B cell (primary cell): ENCODE data around the gene UPF3A. TPM values are rescaled to one million over a fixed set of nuclear protein-coding genes. Genes with fewer than 3 reads are reported as not detected.

ENCODE experiments used
- ATAC-seq: fragments of 200-7000 bp; cut with Tn5 transposase; one replicate; pipeline ENCODE4 v1.10.0; 2021; ENCODE audit warnings: low read depth, mild to moderate bottlenecking, moderate number of reproducible peaks, moderate library complexity
- CTCF ChIA-PET: fragments of 350-600 bp; sonication (Branson Sonifier 250); formaldehyde crosslinking; loops from one replicate; lab custom pipeline; 2021; ENCODE audit warnings: antibody characterized with exemption, inconsistent platforms; lab: Charles Lee
- POLR2A ChIA-PET: fragments of 350-600 bp; sonication (Branson Sonifier 250); formaldehyde crosslinking; loops from one replicate; lab custom pipeline; 2021; ENCODE audit warnings: antibody characterized with exemption; lab: Charles Lee
- DNase-seq: peaks from one replicate; pipeline ENCODE4 v3.0.0; 2013
- H2AFZ ChIP-seq: 2 replicates; pipeline ENCODE4 v1.6.1; 2012; ENCODE audit warnings: mild to moderate bottlenecking, low read depth, low read length; ENCODE audit not compliant: insufficient read depth, poor library complexity, severe bottlenecking
- H3K27ac ChIP-seq, 2 donors: 1 replicate in 1 of 2; 2 replicates in 1 of 2; pipeline ENCODE4 v1.5.1; 2012 to 2013; ENCODE audit warnings: low read length in 2 of 2, mild to moderate bottlenecking in 2 of 2, moderate library complexity in 1 of 2
- H3K27me3 ChIP-seq, 4 experiments: fragments of 200-600 bp in 1 of 4; sonication (generic) in 1 of 4; replicated peaks in 1 of 4; 1 replicate in 2 of 4; 2 replicates in 2 of 4; pipeline versions ENCODE4 v1.6.1 to v1.7.0; 2013 to 2016; ENCODE audit warnings: low read length in 3 of 4, mild to moderate bottlenecking in 2 of 4, mixed read lengths in 1 of 4, moderate library complexity in 1 of 4; ENCODE audit not compliant: insufficient read depth in 4 of 4, control insufficient read depth in 3 of 4; ENCODE audit errors: control extremely low read depth in 1 of 4
- H3K36me3 ChIP-seq, 2 experiments: replicated peaks in 1 of 2; 1 replicate in 1 of 2; 2 replicates in 1 of 2; pipeline versions ENCODE4 v1.6.1 to v1.7.1; 2013; ENCODE audit warnings: low read length in 1 of 2; ENCODE audit not compliant: insufficient read depth in 2 of 2, control insufficient read depth in 1 of 2; ENCODE audit errors: control extremely low read depth in 1 of 2, extremely low read depth in 1 of 2
- H3K4me1 ChIP-seq, 2 donors: fragments of 200-600 bp in 1 of 2; sonication (generic) in 1 of 2; 1 replicate in 1 of 2; 2 replicates in 1 of 2; pipeline versions ENCODE4 v1.5.1 to v1.6.1; 2013 to 2017; ENCODE audit warnings: low read length in 2 of 2; ENCODE audit not compliant: control insufficient read depth in 2 of 2, insufficient read depth in 2 of 2
- H3K4me2 ChIP-seq: replicated peaks from 2 replicates; pipeline ENCODE3; 2012; ENCODE audit warnings: mild to moderate bottlenecking, low read depth, low read length; ENCODE audit not compliant: poor library complexity, severe bottlenecking
- H3K4me3 ChIP-seq, 5 experiments: fragments of 200-600 bp in 1 of 5; sonication (generic) in 1 of 5; 1 replicate in 3 of 5; 2 replicates in 2 of 5; pipeline versions ENCODE4 v1.5.1 to v1.7.0; 2011 to 2016; ENCODE audit warnings: low read length in 4 of 5, mild to moderate bottlenecking in 4 of 5, low read depth in 2 of 5, control low read depth in 1 of 5, moderate library complexity in 1 of 5; ENCODE audit not compliant: insufficient read depth in 1 of 5; ENCODE audit errors: control extremely low read depth in 1 of 5, extremely low read depth in 1 of 5
- H3K79me2 ChIP-seq: fragments of 200-600 bp; sonication (generic); one replicate; pipeline ENCODE4 v1.6.0; 2016; ENCODE audit warnings: low read length; ENCODE audit not compliant: control insufficient read depth, insufficient read depth
- H3K9ac ChIP-seq: fragments of 200-600 bp; sonication (generic); 2 replicates; pipeline ENCODE4 v1.6.1; 2017; ENCODE audit warnings: mild to moderate bottlenecking, low read length, moderate library complexity
- H3K9me3 ChIP-seq, 3 donors: one replicate each; pipeline versions ENCODE4 v1.6.1 to v1.7.1; 2013; ENCODE audit warnings: low read length in 2 of 3; ENCODE audit not compliant: control insufficient read depth in 2 of 3, insufficient read depth in 1 of 3; ENCODE audit errors: control extremely low read depth in 1 of 3
- H4K20me1 ChIP-seq: 2 replicates; pipeline ENCODE4 v1.6.0; 2012; ENCODE audit warnings: mild to moderate bottlenecking, low read length; ENCODE audit not compliant: insufficient read depth, control insufficient read depth, poor library complexity, severe bottlenecking
- H3K27ac Mint-ChIP-seq: one replicate; pipeline ENCODE4 v1.8.0; 2021; ENCODE audit warnings: mixed read lengths
- H3K27me3 Mint-ChIP-seq: one replicate; pipeline ENCODE4 v1.8.0; 2021; ENCODE audit warnings: mixed read lengths
- H3K4me1 Mint-ChIP-seq: one replicate; pipeline ENCODE4 v1.8.0; 2021; ENCODE audit warnings: mixed read lengths
- H3K4me3 Mint-ChIP-seq: one replicate; pipeline ENCODE4 v1.8.0; 2021; ENCODE audit warnings: mixed read lengths
- H3K9me3 Mint-ChIP-seq: one replicate; pipeline ENCODE4 v1.8.0; 2022; ENCODE audit warnings: mixed read lengths; ENCODE audit not compliant: insufficient read depth
- CTCF ChIP-seq: fragments of 200-600 bp; IDR thresholded peaks from one replicate; pipeline ENCODE4 v1.8.0; 2022; ENCODE audit warnings: antibody characterized with exemption, mild to moderate bottlenecking
- EZH2 ChIP-seq: IDR thresholded peaks from 2 replicates; pipeline ENCODE4 v1.6.1; 2012; ENCODE audit warnings: borderline replicate concordance, low read depth, mild to moderate bottlenecking, moderate library complexity, low read length; ENCODE audit not compliant: insufficient read depth, poor library complexity, severe bottlenecking
- WGBS: methylation state at CpG from one replicate; pipeline ENCODE4 v1.1.5; 2013; ENCODE audit warnings: missing lambda C conversion rate; ENCODE audit not compliant: insufficient coverage; 5-methylcytosine and 5-hydroxymethylcytosine counted together
- intact Hi-C: fragments of 100-400 bp; cut with micrococcal nuclease; formaldehyde crosslinking; loops from one replicate; pipeline ENCODE4 v1.10.0; 2022
- polyA plus RNA-seq: library from polyadenylated mRNA; depleted of rRNA; stranded (reverse); fragments of >200 nt; gene quantifications from 2 replicates; pipeline ENCODE4 v1.2.3, GENCODE V29; 2012
- total RNA-seq, 2 donors: library from RNA; stranded (reverse); fragments of 120-200 nt in 1 of 2; gene quantifications; 1 replicate in 1 of 2; 2 replicates in 1 of 2; pipeline versions ENCODE4 v1.2.3 to v1.2.4, GENCODE V29; 2013 to 2022

UPF3A gene
- total and polyA plus RNA-seq, 2 donors (not counting 1 experiment from before 2014, with no cell fraction given): 72.9 to 109 TPM

GRCh38 chr13:114298866-114299265, 17.5 kb downstream of the UPF3A start:
- WGBS: 93% methylated on average over 11 of the region's 12 CpGs
- intact Hi-C loops: no loop called here
- no peak overlapping the region for H3K27ac ChIP-seq
- H3K36me3 ChIP-seq: peaks cover 0 to 61% of the 10 kb centered on the region in 2 experiments
- no peak overlapping the region for H3K9ac ChIP-seq
- ChIA-PET POLR2A (no interaction called here), CTCF (no interaction called here)
- H3K4me2 ChIP-seq: no peak overlapping the region
- ATAC-seq (no peak), DNase-seq (no peak)
- Mint-ChIP-seq H3K4me1 (peaks cover 7% of the 10 kb centered on the region), H3K27me3 (no peaks in the 10 kb centered on the region), H3K4me3 (no peak overlapping the region), H3K9me3 (no peaks in the 10 kb centered on the region), H3K27ac (no peak overlapping the region)
- H3K9me3 ChIP-seq: no peaks in the 10 kb centered on the region
- no peak for TF ChIP-seq CTCF
- TF ChIP-seq EZH2: no peak
- H4K20me1 ChIP-seq: peaks cover 18% of the 10 kb centered on the region
- H3K4me3 ChIP-seq: no peak overlapping the region
- H3K4me1 ChIP-seq: no peaks in the 10 kb centered on the region
- no peak overlapping the region for H2AFZ ChIP-seq
- H3K27me3 ChIP-seq: no peaks in the 10 kb centered on the region
- peaks cover 21% of the 10 kb centered on the region for H3K79me2 ChIP-seq

- no peak for ATAC-seq
- H3K9me3 Mint-ChIP-seq: no peaks in the 10 kb centered on the region
- Histone ChIP-seq H3K27me3 (no peaks in the 10 kb centered on the region), H2AFZ (no peak overlapping the region), H3K4me1 (no peaks in the 10 kb centered on the region), H4K20me1 (peaks cover 14% of the 10 kb centered on the region), H3K4me3 (no peak overlapping the region), H3K4me2 (no peak overlapping the region), H3K36me3 (peaks cover 0 to 65% of the 10 kb centered on the region in 2 experiments), H3K9me3 (no peaks in the 10 kb centered on the region), H3K9ac (no peak overlapping the region), H3K27ac (no peak overlapping the region), H3K79me2 (peaks cover 16% of the 10 kb centered on the region)
- no peaks in the 10 kb centered on the region for H3K27me3 Mint-ChIP-seq
- DNase-seq: no peak
- TF ChIP-seq CTCF: no peak
- no peak for TF ChIP-seq EZH2
- CTCF ChIA-PET: no interaction called here
- 94% methylated on average over 2 of the region's 12 CpGs for WGBS
- H3K4me1 Mint-ChIP-seq: peaks cover 7% of the 10 kb centered on the region
- intact Hi-C loops: no loop called here
- H3K4me3 Mint-ChIP-seq: no peak overlapping the region
- POLR2A ChIA-PET: no interaction called here
- no peak overlapping the region for H3K27ac Mint-ChIP-seq
These were observed 18.4 kb downstream of the UPF3A start for GRCh38 chr13:114299604-114300305.
